Measurements from ENCODE around the gene BTLA.

Gene BTLA, protein sequence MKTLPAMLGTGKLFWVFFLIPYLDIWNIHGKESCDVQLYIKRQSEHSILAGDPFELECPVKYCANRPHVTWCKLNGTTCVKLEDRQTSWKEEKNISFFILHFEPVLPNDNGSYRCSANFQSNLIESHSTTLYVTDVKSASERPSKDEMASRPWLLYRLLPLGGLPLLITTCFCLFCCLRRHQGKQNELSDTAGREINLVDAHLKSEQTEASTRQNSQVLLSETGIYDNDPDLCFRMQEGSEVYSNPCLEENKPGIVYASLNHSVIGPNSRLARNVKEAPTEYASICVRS

GRCh38 chr3:112498914-112499711 lies at the start of gene BTLA:
BTLA (minus strand) TSS chr3:112499472; CDS start chr3:112499358, 114 bp downstream.
- no peaks in the 10 kb centered on the region for H3K4me1 ChIP-seq (ENCODE audit: insufficient read depth, poor library complexity, severe bottlenecking)
- H3K9me3 ChIP-seq (ENCODE audit: severe bottlenecking): no peaks in the 10 kb centered on the region
- ATAC-seq (ENCODE audit: low read depth): no peak
- H3K36me3 ChIP-seq (ENCODE audit: low read depth): no peaks in the 10 kb centered on the region
- H3K4me3 ChIP-seq (ENCODE audit: severe bottlenecking): no peak within 1 kb of the TSS
- no peak within 1 kb of the TSS for H3K27ac ChIP-seq (ENCODE audit: poor library complexity, severe bottlenecking)
- H3K27me3 ChIP-seq (ENCODE audit: insufficient read depth, poor library complexity, severe bottlenecking): no peaks in the 10 kb centered on the region
- DNase-seq (ENCODE audit: low spot score): no peak
- TF ChIP-seq, protein P1, sequence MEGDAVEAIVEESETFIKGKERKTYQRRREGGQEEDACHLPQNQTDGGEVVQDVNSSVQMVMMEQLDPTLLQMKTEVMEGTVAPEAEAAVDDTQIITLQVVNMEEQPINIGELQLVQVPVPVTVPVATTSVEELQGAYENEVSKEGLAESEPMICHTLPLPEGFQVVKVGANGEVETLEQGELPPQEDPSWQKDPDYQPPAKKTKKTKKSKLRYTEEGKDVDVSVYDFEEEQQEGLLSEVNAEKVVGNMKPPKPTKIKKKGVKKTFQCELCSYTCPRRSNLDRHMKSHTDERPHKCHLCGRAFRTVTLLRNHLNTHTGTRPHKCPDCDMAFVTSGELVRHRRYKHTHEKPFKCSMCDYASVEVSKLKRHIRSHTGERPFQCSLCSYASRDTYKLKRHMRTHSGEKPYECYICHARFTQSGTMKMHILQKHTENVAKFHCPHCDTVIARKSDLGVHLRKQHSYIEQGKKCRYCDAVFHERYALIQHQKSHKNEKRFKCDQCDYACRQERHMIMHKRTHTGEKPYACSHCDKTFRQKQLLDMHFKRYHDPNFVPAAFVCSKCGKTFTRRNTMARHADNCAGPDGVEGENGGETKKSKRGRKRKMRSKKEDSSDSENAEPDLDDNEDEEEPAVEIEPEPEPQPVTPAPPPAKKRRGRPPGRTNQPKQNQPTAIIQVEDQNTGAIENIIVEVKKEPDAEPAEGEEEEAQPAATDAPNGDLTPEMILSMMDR (IDR thresholded peaks at IDR 0.05; ENCODE audit: poor library complexity, severe bottlenecking): no peak

- ATAC-seq (ENCODE audit: low read depth) (peak; percentile 95), DNase-seq (ENCODE audit: low spot score) (no peak)
- H3K27me3 ChIP-seq (ENCODE audit: insufficient read depth, poor library complexity, severe bottlenecking): no peaks in the 10 kb centered on the region
- peaks cover 82% of the 10 kb centered on the region for H3K36me3 ChIP-seq (ENCODE audit: low read depth)
- TF ChIP-seq, protein P1 (IDR thresholded peaks at IDR 0.05; ENCODE audit: poor library complexity, severe bottlenecking): no peak
- H3K27ac ChIP-seq (ENCODE audit: poor library complexity, severe bottlenecking): peak overlapping the region; percentile 19
- peaks cover 6% of the 10 kb centered on the region for H3K4me1 ChIP-seq (ENCODE audit: insufficient read depth, poor library complexity, severe bottlenecking)
- no peaks in the 10 kb centered on the region for H3K9me3 ChIP-seq (ENCODE audit: severe bottlenecking)
- no peak overlapping the region for H3K4me3 ChIP-seq (ENCODE audit: severe bottlenecking)
Measured at GRCh38 chr3:112546216-112546759, 47.0 kb upstream of the BTLA start.

- TF ChIP-seq, protein P1 (IDR thresholded peaks at IDR 0.05; ENCODE audit: poor library complexity, severe bottlenecking): no peak
- H3K36me3 ChIP-seq (ENCODE audit: low read depth): peaks cover 69% of the 10 kb centered on the region
- no peaks in the 10 kb centered on the region for H3K27me3 ChIP-seq (ENCODE audit: insufficient read depth, poor library complexity, severe bottlenecking)
- H3K4me3 ChIP-seq (ENCODE audit: severe bottlenecking): no peak overlapping the region
- no peaks in the 10 kb centered on the region for H3K4me1 ChIP-seq (ENCODE audit: insufficient read depth, poor library complexity, severe bottlenecking)
- DNase-seq (ENCODE audit: low spot score) (no peak), ATAC-seq (ENCODE audit: low read depth) (no peak)
- no peak overlapping the region for H3K27ac ChIP-seq (ENCODE audit: poor library complexity, severe bottlenecking)
- no peaks in the 10 kb centered on the region for H3K9me3 ChIP-seq (ENCODE audit: severe bottlenecking)
Measured at GRCh38 chr3:112539825-112540650, 40.8 kb upstream of the BTLA start.

GRCh38 chr3:112531358-112531781 lies 32.1 kb upstream of the BTLA start:
- no peak for ATAC-seq (ENCODE audit: low read depth)
- H3K9me3 ChIP-seq (ENCODE audit: severe bottlenecking): no peaks in the 10 kb centered on the region
- DNase-seq (ENCODE audit: low spot score): no peak

More at GRCh38 chr3:112531358-112531781, 32.1 kb upstream of the BTLA start:
- peaks cover 62% of the 10 kb centered on the region for H3K36me3 ChIP-seq (ENCODE audit: low read depth)
- no peak overlapping the region for H3K4me3 ChIP-seq (ENCODE audit: severe bottlenecking)
- H3K4me1 ChIP-seq (ENCODE audit: insufficient read depth, poor library complexity, severe bottlenecking): no peaks in the 10 kb centered on the region
- H3K27ac ChIP-seq (ENCODE audit: poor library complexity, severe bottlenecking): no peak overlapping the region
- no peaks in the 10 kb centered on the region for H3K27me3 ChIP-seq (ENCODE audit: insufficient read depth, poor library complexity, severe bottlenecking)
- TF ChIP-seq, protein P1 (IDR thresholded peaks at IDR 0.05; ENCODE audit: poor library complexity, severe bottlenecking): peak; percentile 79

All from RWPE2 (cell line).